ENCODE results near the gene TMEM229A.

DNA sequence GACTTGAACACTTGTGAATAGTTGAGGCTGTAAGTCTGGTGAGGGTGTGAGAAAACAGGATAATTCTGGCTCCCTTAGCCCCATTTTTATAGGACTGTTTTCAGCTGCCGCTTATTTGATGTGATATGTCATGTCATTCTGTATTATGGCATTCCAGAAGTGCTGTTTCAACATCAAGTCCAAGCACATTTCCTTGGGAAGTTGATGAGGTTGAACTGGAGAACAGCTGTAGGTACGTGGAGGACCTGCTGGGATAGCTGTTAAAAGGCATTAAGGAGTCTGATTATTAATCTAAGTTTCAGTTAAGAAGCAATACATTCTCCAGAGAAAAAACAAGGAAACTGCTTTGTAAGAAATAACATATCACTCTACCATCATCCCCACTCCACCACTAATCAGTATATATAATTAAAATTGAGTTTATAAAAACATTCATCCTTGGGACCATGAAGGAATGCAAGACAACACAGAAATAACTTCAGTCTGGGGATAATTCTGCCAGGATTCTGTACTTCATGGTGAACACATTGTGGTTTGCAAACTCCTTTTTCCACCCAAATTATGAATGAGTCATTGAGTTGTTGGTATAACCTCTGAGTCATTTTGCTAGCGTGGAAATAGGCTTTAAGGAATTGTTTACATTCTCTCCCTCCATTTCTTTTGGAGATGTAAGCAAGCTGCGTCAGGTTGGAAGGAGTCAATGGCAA, 39.9 kb upstream of the TMEM229A start:
- TF ChIP-seq CTCF (conservative IDR thresholded peaks at IDR 0.05) (no peak), EZH2 (IDR thresholded peaks at IDR 0.05; ENCODE audit: low read depth) (no peak)
